ENCODE measurements around the gene STXBP1.
A peak's percentile ranks its signal among the peaks of the same experiment; 100 is the strongest.

STXBP1 gene

GRCh38 chr9:127728808-127729207 lies 116.7 kb downstream of the STXBP1 start:
- Histone ChIP-seq H3K27me3 (no peaks in the 10 kb centered on the region), H3K36me3 (peaks cover 11 to 40% (median 18%) of the 10 kb centered on the region in 11 experiments; a peak in 20 of 22 replicates), H3K4me3 (no peak overlapping the region), H3K27ac (no peak overlapping the region), H4K20me1 (peaks cover 0 to 45% (median 9%) of the 10 kb centered on the region in 11 experiments; a peak in 11 of 22 replicates), H3K9me3 (replicated peaks in 1 of 11) (no peaks in the 10 kb centered on the region), H3K4me1 (peaks cover 10 to 32% (median 25%) of the 10 kb centered on the region in 10 experiments), H3K9ac (no peak overlapping the region), H3K4me2 (no peak overlapping the region)
- no peak for TF ChIP-seq Cebpa-rat (IDR thresholded peaks at IDR 0.05)

DNA sequence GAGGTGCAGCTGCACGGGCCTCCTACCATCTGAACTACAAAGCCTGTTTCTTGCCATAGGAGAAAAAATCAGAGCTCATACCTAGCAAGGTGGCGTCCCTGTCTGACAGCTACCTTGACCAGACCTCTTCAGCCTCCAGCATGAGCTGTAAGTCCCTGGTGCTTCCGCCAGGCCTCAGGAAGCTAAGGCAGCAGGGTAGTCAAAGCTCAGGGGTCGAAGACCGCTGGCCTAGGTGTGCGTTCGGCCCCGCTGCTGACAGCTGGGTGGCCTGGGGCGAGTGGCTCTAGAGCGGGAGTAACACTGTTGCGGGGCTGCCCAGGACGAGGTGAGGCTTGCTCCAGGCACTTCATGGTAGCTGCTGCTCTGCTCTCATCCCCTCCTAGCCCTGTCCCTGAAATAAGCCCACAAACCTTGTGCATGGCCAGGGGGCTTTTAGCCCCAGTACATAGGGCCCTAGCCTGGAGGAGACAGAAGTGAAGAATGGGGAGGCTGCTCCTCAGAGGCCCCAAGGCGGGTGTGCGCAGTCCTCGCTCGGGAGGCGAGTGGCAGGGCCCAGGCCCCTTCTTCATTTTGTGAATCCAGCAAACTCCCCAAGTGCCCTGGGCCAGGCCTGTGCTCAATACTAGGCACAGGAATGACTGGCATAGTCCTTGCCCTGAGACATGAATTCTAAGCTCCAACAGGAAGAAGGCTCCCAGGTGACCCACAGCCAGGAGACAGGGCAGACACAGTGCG lies 117.6 kb downstream of the STXBP1 start:
- H3K4me3 ChIP-seq = no peak overlapping the region
- H4K20me1 ChIP-seq = peaks cover 0 to 52% (median 15%) of the 10 kb centered on the region in 11 experiments; a peak in 13 of 22 replicates
- peak overlapping the region in 2 of 11 experiments; percentile 1 to 29; a peak in 1 of 22 replicates for H3K9ac ChIP-seq
- no peak overlapping the region; a peak in 1 of 22 replicates for H3K27ac ChIP-seq
- no peaks in the 10 kb centered on the region for H3K27me3 ChIP-seq
- no peak overlapping the region for H3K4me2 ChIP-seq
- no peaks in the 10 kb centered on the region for H3K9me3 ChIP-seq (replicated peaks in 1 of 11)
- H3K36me3 ChIP-seq = peaks cover 11 to 40% (median 18%) of the 10 kb centered on the region in 11 experiments; a peak in 20 of 22 replicates
- peaks cover 18 to 30% (median 27%) of the 10 kb centered on the region in 10 experiments for H3K4me1 ChIP-seq
- TF ChIP-seq Cebpa-rat (IDR thresholded peaks at IDR 0.05) = no peak

DNA sequence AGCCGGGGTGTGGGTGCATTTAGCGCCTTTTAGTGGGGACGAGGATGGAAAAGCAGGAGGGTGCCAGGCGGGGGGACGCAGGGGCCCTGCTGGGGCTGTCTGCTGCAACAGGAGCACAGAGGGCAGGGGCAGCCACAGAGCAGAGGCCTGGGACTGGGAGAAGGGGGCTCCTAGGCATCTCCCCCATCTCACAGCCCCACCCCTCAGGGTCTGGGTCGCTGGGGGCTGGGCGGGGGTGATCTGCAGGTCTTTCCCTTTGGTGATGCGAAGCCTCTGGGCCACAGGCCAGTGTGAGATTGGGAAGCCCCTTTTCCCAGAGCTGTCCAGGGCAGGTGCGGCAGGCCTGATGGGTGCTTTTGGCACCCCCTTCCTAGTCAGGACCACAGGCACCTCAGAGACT lies 118.2 kb downstream of the STXBP1 start:
- no peak overlapping the region for H3K4me2 ChIP-seq
- H3K9me3 ChIP-seq (replicated peaks in 1 of 11) = no peaks in the 10 kb centered on the region
- TF ChIP-seq Cebpa-rat (IDR thresholded peaks at IDR 0.05) = no peak
- no peak overlapping the region for H3K4me3 ChIP-seq
- H3K4me1 ChIP-seq = peaks cover 18 to 28% (median 26%) of the 10 kb centered on the region in 10 experiments
- H3K36me3 ChIP-seq = peaks cover 11 to 40% (median 18%) of the 10 kb centered on the region in 11 experiments; a peak in 20 of 22 replicates
- H3K27ac ChIP-seq = no peak overlapping the region
- H3K27me3 ChIP-seq = no peaks in the 10 kb centered on the region
- peaks cover 0 to 52% (median 15%) of the 10 kb centered on the region in 11 experiments; a peak in 13 of 22 replicates for H4K20me1 ChIP-seq
- peak overlapping the region in 3 of 11 experiments; percentile 1 to 29 (median 20); a peak in 2 of 22 replicates for H3K9ac ChIP-seq

GRCh38 chr9:127730799-127731410 lies 118.8 kb downstream of the STXBP1 start:
- H3K4me1 ChIP-seq = peaks cover 18 to 33% (median 31%) of the 10 kb centered on the region in 10 experiments
- no peak for TF ChIP-seq Cebpa-rat (IDR thresholded peaks at IDR 0.05)
- peaks cover 11 to 40% (median 18%) of the 10 kb centered on the region in 11 experiments; a peak in 20 of 22 replicates for H3K36me3 ChIP-seq
- H4K20me1 ChIP-seq = peaks cover 0 to 52% (median 15%) of the 10 kb centered on the region in 11 experiments; a peak in 13 of 22 replicates
- H3K9ac ChIP-seq = peak overlapping the region in 2 of 11 experiments; percentile 12 to 20; a peak in 2 of 22 replicates
- no peaks in the 10 kb centered on the region for H3K9me3 ChIP-seq (replicated peaks in 1 of 11)
- H3K27me3 ChIP-seq = no peaks in the 10 kb centered on the region
- no peak overlapping the region for H3K4me2 ChIP-seq
- H3K4me3 ChIP-seq = no peak overlapping the region
- peak overlapping the region in 2 of 11 experiments; percentile 15 to 23; a peak in 1 of 22 replicates for H3K27ac ChIP-seq

GRCh38 chr9:127731938-127732337 lies 119.9 kb downstream of the STXBP1 start:
- H3K4me2 ChIP-seq = peak overlapping the region in 3 of 11 experiments; percentile 3 to 94 (median 5); a peak in 1 of 22 replicates
- H3K27ac ChIP-seq = peak overlapping the region in 2 of 11 experiments; percentile 11 to 12; a peak in 2 of 22 replicates
- peak overlapping the region in 3 of 11 experiments; percentile 20 to 38 (median 21); a peak in 4 of 22 replicates for H3K9ac ChIP-seq
- H3K9me3 ChIP-seq (replicated peaks in 1 of 11) = no peaks in the 10 kb centered on the region
- peaks cover 0 to 52% (median 15%) of the 10 kb centered on the region in 11 experiments; a peak in 13 of 22 replicates for H4K20me1 ChIP-seq
- H3K4me1 ChIP-seq = peaks cover 18 to 43% (median 41%) of the 10 kb centered on the region in 10 experiments
- no peak overlapping the region for H3K4me3 ChIP-seq
- H3K27me3 ChIP-seq = no peaks in the 10 kb centered on the region
- peaks cover 11 to 38% (median 18%) of the 10 kb centered on the region in 11 experiments; a peak in 20 of 22 replicates for H3K36me3 ChIP-seq
- TF ChIP-seq Cebpa-rat (IDR thresholded peaks at IDR 0.05) = no peak

DNA sequence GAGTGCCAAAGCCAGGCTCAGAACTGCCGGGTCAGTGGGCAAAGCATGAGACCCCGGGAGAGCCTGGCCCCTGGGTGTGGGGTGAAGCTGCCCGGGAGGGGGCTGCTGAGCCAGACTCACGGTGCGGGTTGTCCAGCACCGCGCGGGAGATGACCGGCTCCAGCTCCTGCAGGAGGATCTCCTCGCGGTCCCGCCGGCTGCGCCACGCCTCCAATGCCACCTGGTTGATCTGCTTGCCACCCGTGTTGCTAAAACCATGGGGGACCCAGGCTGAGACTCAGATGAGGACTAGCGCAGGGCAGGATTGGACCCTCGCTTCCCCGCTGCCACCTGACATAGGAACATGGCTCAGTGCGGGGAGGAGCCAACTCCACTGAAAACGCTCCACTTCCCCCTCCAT lies 120.4 kb downstream of the STXBP1 start:
- Histone ChIP-seq H3K9me3 (replicated peaks in 1 of 11) (no peaks in the 10 kb centered on the region), H3K36me3 (peaks cover 11 to 38% (median 18%) of the 10 kb centered on the region in 11 experiments; a peak in 20 of 22 replicates), H3K4me3 (no peak overlapping the region), H3K4me2 (0 out of 22 replicates have a peak overlapping the region, but pooled peaks of 5 of the 11 experiments have one; percentile 3 to 98 (median 94)), H3K9ac (peak overlapping the region in 5 of 11 experiments; percentile 14 to 38 (median 20); a peak in 4 of 22 replicates), H3K27ac (peak overlapping the region in 2 of 11 experiments; percentile 11 to 12; a peak in 2 of 22 replicates), H3K27me3 (no peaks in the 10 kb centered on the region), H4K20me1 (peaks cover 0 to 52% (median 15%) of the 10 kb centered on the region in 11 experiments; a peak in 13 of 22 replicates), H3K4me1 (peaks cover 18 to 48% (median 46%) of the 10 kb centered on the region in 10 experiments)
- no peak for TF ChIP-seq Cebpa-rat (IDR thresholded peaks at IDR 0.05)

DNA sequence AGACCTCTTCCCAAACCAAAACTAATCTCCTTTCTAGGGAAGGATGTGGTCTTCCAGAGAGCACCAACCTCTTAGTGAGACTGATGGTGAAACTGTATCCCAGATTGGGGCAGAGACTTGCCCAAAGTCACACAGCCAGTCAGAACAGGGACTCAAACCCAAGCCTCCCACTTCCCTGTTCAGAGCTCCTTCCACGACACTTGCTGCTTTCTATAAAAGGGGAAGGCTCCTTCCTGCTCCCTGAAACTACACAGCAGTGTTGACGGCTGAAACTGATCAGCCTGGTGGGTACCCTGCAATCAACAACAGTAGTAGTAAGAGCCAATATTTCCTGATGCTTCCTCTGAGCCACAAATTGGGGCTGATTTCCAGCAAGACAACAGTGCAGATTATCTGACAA lies 121.5 kb downstream of the STXBP1 start:
- peak overlapping the region; percentile 72 to 98 (median 90); a peak in 21 of 22 replicates for H3K4me2 ChIP-seq
- H4K20me1 ChIP-seq = peaks cover 0 to 51% (median 15%) of the 10 kb centered on the region in 11 experiments; a peak in 13 of 22 replicates

GRCh38 chr9:127734247-127734746 lies 122.2 kb downstream of the STXBP1 start:
- peaks cover 0 to 48% (median 15%) of the 10 kb centered on the region in 11 experiments; a peak in 12 of 22 replicates for H4K20me1 ChIP-seq
- peaks cover 18 to 53% (median 46%) of the 10 kb centered on the region in 10 experiments for H3K4me1 ChIP-seq
- H3K9ac ChIP-seq = peak overlapping the region; percentile 84 to 94 (median 90); a peak in 21 of 22 replicates
- peaks cover 26 to 54% (median 34%) of the 10 kb centered on the region in 11 experiments for H3K36me3 ChIP-seq
- peak overlapping the region in 10 of 11 experiments; percentile 29 to 93 (median 89); a peak in 16 of 22 replicates for H3K27ac ChIP-seq
- no peaks in the 10 kb centered on the region for H3K9me3 ChIP-seq (replicated peaks in 1 of 11)
- H3K4me3 ChIP-seq = peak overlapping the region; percentile 69 to 87 (median 74)
- TF ChIP-seq Cebpa-rat (IDR thresholded peaks at IDR 0.05) = no peak
- peak overlapping the region; percentile 72 to 98 (median 90) for H3K4me2 ChIP-seq
- no peaks in the 10 kb centered on the region for H3K27me3 ChIP-seq

More for the DNA sequence above, 121.5 kb downstream of the STXBP1 start:
- Histone ChIP-seq H3K9me3 (replicated peaks in 1 of 11) (no peaks in the 10 kb centered on the region), H3K36me3 (peaks cover 20 to 48% (median 27%) of the 10 kb centered on the region in 11 experiments), H3K9ac (peak overlapping the region; percentile 23 to 94 (median 87); a peak in 13 of 22 replicates), H3K4me1 (peaks cover 18 to 51% (median 46%) of the 10 kb centered on the region in 10 experiments), H3K4me3 (0 out of 20 replicates have a peak overlapping the region, but pooled peaks of 1 of the 10 experiments have one; percentile 74), H3K27me3 (no peaks in the 10 kb centered on the region), H3K27ac (0 out of 22 replicates have a peak overlapping the region, but pooled peaks of 2 of the 11 experiments have one; percentile 9 to 17)
- no peak for TF ChIP-seq Cebpa-rat (IDR thresholded peaks at IDR 0.05)
